Adrenal gland (tissue), 12 donors: ENCODE results near the gene MPC1. TPM values are rescaled to one million over a fixed set of nuclear protein-coding genes. Genes with fewer than 3 reads are reported as not detected.
A peak's percentile ranks its signal among the peaks of the same experiment; 100 is the strongest.

ENCODE experiments used
- DNase-seq, 7 donors: peaks; one replicate each; pipeline ENCODE4 v3.0.0-alpha.2; 2019 to 2020
- H3K27ac ChIP-seq, 5 donors: fragments of 200-600 bp; sonication (generic) in 4 of 5; 1 replicate in 3 of 5; 2 replicates in 2 of 5; pipeline versions ENCODE4 v1.5.1 to v1.8.0; 2016 to 2020; ENCODE audit warnings: mild to moderate bottlenecking in 1 of 5
- H3K27me3 ChIP-seq: fragments of 200-600 bp; 2 replicates; pipeline ENCODE4 v1.8.0; 2021
- H3K36me3 ChIP-seq, 2 donors: fragments of 200-600 bp; replicated peaks in 1 of 2; 1 replicate in 1 of 2; 2 replicates in 1 of 2; pipeline versions ENCODE4 v1.5.1 to v1.8.0; 2018 to 2022
- H3K4me1 ChIP-seq, 2 donors: fragments of 200-600 bp; replicated peaks in 1 of 2; 1 replicate in 1 of 2; 2 replicates in 1 of 2; pipeline versions ENCODE4 v1.5.1 to v1.8.0; 2018 to 2021
- H3K4me3 ChIP-seq, 4 donors: fragments of 200-600 bp; sonication (generic) in 3 of 4; one replicate each; pipeline ENCODE4 v1.5.1; 2016 to 2018
- H3K9me3 ChIP-seq, 3 donors: fragments of 200-600 bp; sonication (generic) in 1 of 3; replicated peaks in 1 of 3; 1 replicate in 2 of 3; 2 replicates in 1 of 3; pipeline versions ENCODE4 v1.5.1 to v1.8.0; 2016 to 2021
- CTCF ChIP-seq, 6 experiments: fragments of 450-650 bp in 4 of 6; fragments of 200-600 bp in 2 of 6; sonication (generic) in 1 of 6; IDR thresholded peaks; 1 replicate in 5 of 6; 2 replicates in 1 of 6; pipeline versions ENCODE4 v1.5.1 to v1.8.0; 2016 to 2021; ENCODE audit warnings: antibody characterized with exemption in 6 of 6, mild to moderate bottlenecking in 2 of 6, moderate library complexity in 1 of 6
- POLR2A ChIP-seq, 2 donors: fragments of 450-650 bp; IDR thresholded peaks; one replicate each; pipeline ENCODE4 v1.6.1; 2017; ENCODE audit warnings: antibody characterized with exemption in 2 of 2, mild to moderate bottlenecking in 2 of 2, moderate library complexity in 1 of 2
- whole genome bisulfite sequencing, 4 donors: extraction: QIAGEN DNeasy Blood & Tissue Kit in 2 of 4; methylation state at CpG; one replicate each; pipeline versions ENCODE4 v1.1.5 to v1.1.7; 2013 to 2017; 5-methylcytosine and 5-hydroxymethylcytosine counted together
- intact Hi-C, 2 donors: fragments of 100-400 bp; cut with DNase I; formaldehyde crosslinking; loops; one replicate each; pipeline versions ENCODE4 v1.14.1 to v1.15.0; 2022 to 2023
- polyA plus RNA-seq, 3 donors: library from polyadenylated mRNA; stranded (reverse); fragments of 200-250 nt in 2 of 3; fragments of 350-450 nt in 1 of 3; fragmentation: Illumina TruSeq in 1 of 3; extraction: RNeasy Lipid Tissue Mini Kit (QIAGEN cat#74804) in 1 of 3; gene quantifications; one replicate each; pipeline ENCODE4 v1.2.3, GENCODE V29; 2013 to 2014
- total RNA-seq, 9 donors: library from RNA; depleted of rRNA in 4 of 9; stranded (reverse); fragments of >200 nt in 4 of 9; fragments of 120-200 nt in 1 of 9; fragmentation: NEBNext Ultra II Directional in 1 of 9; extraction: Animal tissue kit (Norgen Biotek cat#: 25700) in 1 of 9; gene quantifications; one replicate each; pipeline versions ENCODE4 v1.1.0 to v1.2.4, GENCODE V29; 2013 to 2023
- donor health status: healthy with polysubstance abuse.
- donor health status: Bipolar disorder and iron deficiency.
- donor health status: DM: yes; HTN: yes; CAD: no.
- donor health status: DM: no; HTN: no; CAD: no.
- donor health status: DM: no; HTN: no; CAD: no.
- donor health status: DM: yes; HTN: yes; CAD: no.

The MPC1 gene
- total and polyA plus RNA-seq, 12 donors = 22.8 to 76.9 (median 46.0) TPM

- intact Hi-C loops = no loop called here
- Histone ChIP-seq H3K36me3 (no peaks in the 10 kb centered on the region), H3K27ac (no peak overlapping the region), H3K9me3 (no peaks in the 10 kb centered on the region), H3K27me3 (peaks cover 11% of the 10 kb centered on the region), H3K4me1 (no peaks in the 10 kb centered on the region), H3K4me3 (no peak overlapping the region)
- 54 to 79% (median 66%) methylated on average over 1 of the region's 1 CpG for WGBS, 4 donors
- TF ChIP-seq CTCF (IDR thresholded peaks at IDR 0.05) (no peak), POLR2A (IDR thresholded peaks at IDR 0.05) (no peak)
- no peak for DNase-seq
Observed at GRCh38 chr6:166353507-166353906, 29.2 kb downstream of the MPC1 start.

GRCh38 chr6:166352923-166353322 lies 29.8 kb downstream of the MPC1 start:
- Histone ChIP-seq H3K36me3 (no peaks in the 10 kb centered on the region), H3K4me1 (no peaks in the 10 kb centered on the region), H3K27me3 (peaks cover 11% of the 10 kb centered on the region), H3K9me3 (no peaks in the 10 kb centered on the region), H3K4me3 (no peak overlapping the region), H3K27ac (no peak overlapping the region)
- no peak for DNase-seq
- intact Hi-C loops = no loop called here
- TF ChIP-seq POLR2A (IDR thresholded peaks at IDR 0.05) (no peak), CTCF (IDR thresholded peaks at IDR 0.05) (no peak)

GRCh38 chr6:166351715-166352285 lies 30.9 kb downstream of the MPC1 start:
- no peaks in the 10 kb centered on the region for H3K9me3 ChIP-seq
- H3K4me3 ChIP-seq = no peak overlapping the region
- DNase-seq = peak in 1 of 7 donors; percentile 25
- TF ChIP-seq POLR2A (IDR thresholded peaks at IDR 0.05) = no peak
- no peak for TF ChIP-seq CTCF (IDR thresholded peaks at IDR 0.05)
- 20 to 30% (median 28%) methylated on average over 4 of the region's 4 CpGs for WGBS, 4 donors
- H3K4me1 ChIP-seq = no peaks in the 10 kb centered on the region
- peaks cover 11% of the 10 kb centered on the region for H3K27me3 ChIP-seq
- H3K36me3 ChIP-seq = no peaks in the 10 kb centered on the region
- intact Hi-C loops = no loop called here
- no peak overlapping the region for H3K27ac ChIP-seq

- H3K4me1 ChIP-seq = no peaks in the 10 kb centered on the region
- no peaks in the 10 kb centered on the region for H3K27me3 ChIP-seq
- TF ChIP-seq CTCF (IDR thresholded peaks at IDR 0.05) (no peak), POLR2A (IDR thresholded peaks at IDR 0.05) (no peak)
- H3K27ac ChIP-seq = no peak overlapping the region
- H3K36me3 ChIP-seq = no peaks in the 10 kb centered on the region
- intact Hi-C loops = no loop called here
- no peaks in the 10 kb centered on the region for H3K9me3 ChIP-seq
- DNase-seq = no peak
- 82 to 87% (median 84%) methylated on average over 6 of the region's 6 CpGs for WGBS, 4 donors
- H3K4me3 ChIP-seq = no peak overlapping the region
Observed at GRCh38 chr6:166348305-166348949, 34.3 kb downstream of the MPC1 start.
